Activated CD4-positive, CD25-positive, alpha-beta regulatory T cell treated with anti-CD3 and anti-CD28 coated beads, Interleukin-2, amount 50 U/mL, for 24 hours (primary cell): ENCODE data around the gene WDPCP.
"Not testable (repeated sequence)": the region's sequence is repeated elsewhere in the genome, so short reads cannot be mapped to it uniquely, and the experiment has no call there.

Source experiments
- ATAC-seq, 2 donors: fragments of 150-1000 bp; cut with Tn5 transposase; one replicate each; pipeline ENCODE4 v1.10.0; 2021; ENCODE audit warnings: mild to moderate bottlenecking in 1 of 2, moderate library complexity in 1 of 2

Gene WDPCP

GRCh38 chr2:63081404-63081803, 506.9 kb downstream of the WDPCP start:
- no peak for ATAC-seq

- no peak for ATAC-seq
Measured at GRCh38 chr2:63078852-63079606, 509.2 kb downstream of the WDPCP start.

- ATAC-seq = not testable (repeated sequence)
Measured at GRCh38 chr2:63074399-63074798, 513.9 kb downstream of the WDPCP start.

GRCh38 chr2:63073994-63074393, 514.3 kb downstream of the WDPCP start:
- ATAC-seq = no peak

GRCh38 chr2:63071664-63072063, 516.6 kb downstream of the WDPCP start:
- ATAC-seq = no peak
